Measurements from ENCODE around the gene PLIN5.
"Not testable (repeated sequence)": the region's sequence is repeated elsewhere in the genome, so short reads cannot be mapped to it uniquely, and the experiment has no call there.

- TF ChIP-seq CTCF (conservative IDR thresholded peaks at IDR 0.05 in 1 of 2, IDR thresholded peaks at IDR 0.05 in 1 of 2; ENCODE audit: low read depth in 1 of 2, low read length in 2 of 2); EZH2 (IDR thresholded peaks at IDR 0.05; ENCODE audit: low read length, missing control alignments): not testable (repeated sequence)
These were observed 6.8 kb upstream of the PLIN5 start for GRCh38 chr19:4541806-4542145.
